ENCODE measurements around the gene RABGGTA.

The RABGGTA gene

GRCh38 chr14:24238123-24238522 lies 33.3 kb downstream of the RABGGTA start:
- DNase-seq (ENCODE audit: low read depth): no peak
- no peak for TF ChIP-seq CTCF (IDR thresholded peaks at IDR 0.05; ENCODE audit: low read depth, low read length, missing control alignments)
- H3K4me3 ChIP-seq (ENCODE audit: low read depth, low read length): no peak overlapping the region

DNA sequence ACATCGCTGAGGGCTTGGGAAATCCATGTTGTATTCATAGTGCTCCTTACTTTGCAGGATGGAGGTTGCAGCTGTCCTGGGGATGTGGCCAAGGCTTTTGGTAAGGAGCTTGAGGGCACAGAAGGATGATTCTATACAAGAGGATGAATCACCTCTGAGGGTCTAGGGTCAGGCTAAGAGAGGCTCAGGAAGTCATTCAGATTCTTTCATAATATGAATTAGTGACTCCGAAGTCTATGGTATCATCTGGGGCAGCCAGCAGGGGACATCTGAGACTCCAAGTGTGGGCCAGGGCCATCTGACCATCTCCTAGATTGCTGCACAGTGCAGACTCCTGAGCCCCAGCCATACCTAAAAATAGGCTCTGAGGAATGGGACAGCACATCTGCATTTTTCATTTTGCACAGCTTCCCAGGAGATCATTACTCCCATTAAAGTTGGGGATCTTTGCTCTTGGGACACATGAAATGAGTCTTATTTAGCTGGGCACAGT lies 33.9 kb downstream of the RABGGTA start:
- DNase-seq (ENCODE audit: low read depth): no peak
- no peak for TF ChIP-seq CTCF (IDR thresholded peaks at IDR 0.05; ENCODE audit: low read depth, low read length, missing control alignments)
- no peak overlapping the region for H3K4me3 ChIP-seq (ENCODE audit: low read depth, low read length)

- no peak for TF ChIP-seq CTCF (IDR thresholded peaks at IDR 0.05; ENCODE audit: low read depth, low read length, missing control alignments)
- no peak overlapping the region for H3K4me3 ChIP-seq (ENCODE audit: low read depth, low read length)
- no peak for DNase-seq (ENCODE audit: low read depth)
Measured at GRCh38 chr14:24236689-24237462, 34.5 kb downstream of the RABGGTA start.

GRCh38 chr14:24235804-24236688 lies 35.4 kb downstream of the RABGGTA start:
- no peak for TF ChIP-seq CTCF (IDR thresholded peaks at IDR 0.05; ENCODE audit: low read depth, low read length, missing control alignments)
- no peak for DNase-seq (ENCODE audit: low read depth)
- H3K4me3 ChIP-seq (ENCODE audit: low read depth, low read length): no peak overlapping the region

- no peak overlapping the region for H3K4me3 ChIP-seq (ENCODE audit: low read depth, low read length)
- TF ChIP-seq CTCF (IDR thresholded peaks at IDR 0.05; ENCODE audit: low read depth, low read length, missing control alignments): no peak
- DNase-seq (ENCODE audit: low read depth): no peak
Measured at GRCh38 chr14:24234095-24235005, 37.0 kb downstream of the RABGGTA start.

GRCh38 chr14:24233538-24233866 lies 37.9 kb downstream of the RABGGTA start:
- TF ChIP-seq CTCF (IDR thresholded peaks at IDR 0.05; ENCODE audit: low read depth, low read length, missing control alignments): no peak
- peak overlapping the region; percentile 83 for H3K4me3 ChIP-seq (ENCODE audit: low read depth, low read length)
- no peak for DNase-seq (ENCODE audit: low read depth)

All from GM12864 (cell line).